Stimulated activated CD4-positive, alpha-beta T cell treated with anti-CD3 and anti-CD28 coated beads, Interleukin-2, amount 100 ng/mL, for 4 hours (primary cell): Measurements from ENCODE around the gene RDH11.

Source experiments
- DNase-seq: peaks from one replicate; pipeline ENCODE4 v3.0.0-alpha.2; 2020; ENCODE audit warnings: low read depth

Gene RDH11

DNA sequence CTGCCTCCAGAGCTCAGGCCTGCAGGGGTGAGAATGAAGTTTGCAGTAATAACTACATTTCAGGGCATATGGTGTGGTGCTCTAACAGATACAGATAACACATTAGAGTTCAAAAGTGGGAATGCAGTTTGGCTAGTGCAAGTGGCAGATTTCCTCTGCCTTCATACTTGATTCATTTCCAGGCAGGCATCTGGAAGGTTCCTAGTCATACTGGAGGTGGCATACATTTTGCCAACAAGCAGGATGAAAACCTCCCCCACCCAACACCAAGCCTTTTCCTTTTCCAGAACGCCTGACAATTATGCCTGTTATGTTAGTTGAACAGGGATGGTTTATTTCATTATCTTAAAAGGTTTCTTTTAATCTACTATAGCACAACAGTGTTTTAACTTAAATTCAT, 45.4 kb downstream of the RDH11 start:
- DNase-seq, result no peak

DNA sequence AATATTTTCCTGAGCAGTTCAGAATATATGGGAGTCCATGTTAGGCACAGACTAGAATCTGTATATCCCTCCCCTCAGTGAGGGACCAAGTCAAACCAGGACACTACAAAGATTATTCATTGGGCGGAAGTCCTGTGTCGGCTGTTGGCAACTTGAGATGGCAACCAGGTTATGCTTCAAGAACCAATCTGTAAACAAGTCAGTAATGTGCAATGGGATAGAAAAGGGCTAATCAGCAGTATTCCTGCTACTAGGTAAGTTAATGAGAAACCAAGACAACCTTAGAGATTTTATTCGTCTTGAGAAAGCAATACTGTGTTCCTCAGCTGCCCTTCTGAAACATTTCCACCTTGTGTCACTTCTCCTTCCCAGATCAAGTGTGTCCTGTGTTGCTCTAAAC, 49.4 kb downstream of the RDH11 start:
- no peak for DNase-seq

DNA sequence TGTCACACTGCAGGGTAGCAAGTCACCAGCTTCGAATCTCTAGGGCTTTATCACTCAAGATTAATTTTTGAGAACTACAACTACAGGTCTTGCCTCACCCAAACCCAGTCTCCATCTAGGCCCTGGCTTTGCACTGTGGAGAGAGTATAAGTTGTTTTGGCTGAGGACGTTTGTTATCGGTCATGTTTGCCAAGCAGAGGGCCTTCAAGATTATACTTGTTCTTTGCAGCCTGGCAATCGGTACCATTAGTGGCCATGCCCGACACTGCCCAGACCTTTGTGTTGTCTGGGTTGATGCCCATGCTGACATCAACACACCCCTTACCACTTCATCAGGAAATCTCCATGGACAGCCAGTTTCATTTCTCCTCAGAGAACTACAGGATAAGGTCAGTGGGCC, 50.1 kb downstream of the RDH11 start:
- no peak for DNase-seq

DNA sequence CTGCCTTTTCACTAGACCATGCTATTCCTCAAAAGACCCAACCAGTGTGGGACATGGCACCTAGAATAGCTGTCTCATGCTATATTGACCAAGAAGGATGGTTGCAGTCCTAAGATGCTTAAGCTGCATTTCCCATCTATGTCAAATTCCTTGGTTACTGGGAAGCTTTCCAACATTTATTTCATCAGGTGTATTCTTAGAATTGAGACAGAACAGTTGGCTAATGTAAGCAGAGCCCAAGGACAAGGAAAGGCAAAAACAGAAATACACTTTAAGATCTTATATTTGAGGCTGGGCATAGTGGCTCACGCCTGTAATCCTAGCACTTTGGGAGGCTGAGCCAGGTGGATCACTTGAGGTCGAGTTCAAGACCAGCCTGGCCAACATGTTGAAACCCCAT, 51.1 kb downstream of the RDH11 start:
- DNase-seq, result no peak

DNA sequence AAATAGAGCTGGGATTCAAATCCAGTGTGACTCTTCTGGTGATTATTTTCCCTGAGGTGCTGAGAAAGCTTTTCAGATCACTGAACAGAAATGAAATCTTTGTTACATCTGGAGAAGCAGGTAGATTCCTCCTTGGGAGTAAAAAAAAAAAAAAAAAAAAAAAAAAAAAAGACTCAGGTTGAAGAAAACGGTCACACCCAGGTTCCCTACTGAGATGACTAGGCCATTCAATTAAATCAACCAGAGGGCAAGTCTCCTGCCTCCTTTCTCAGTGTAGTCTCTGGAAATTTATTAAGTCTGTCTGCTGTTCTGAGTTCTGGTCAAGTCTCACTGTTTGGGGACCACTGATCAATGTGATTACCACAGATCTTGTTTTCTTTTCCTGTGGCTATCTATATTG, 51.9 kb downstream of the RDH11 start:
- no peak for DNase-seq

DNA sequence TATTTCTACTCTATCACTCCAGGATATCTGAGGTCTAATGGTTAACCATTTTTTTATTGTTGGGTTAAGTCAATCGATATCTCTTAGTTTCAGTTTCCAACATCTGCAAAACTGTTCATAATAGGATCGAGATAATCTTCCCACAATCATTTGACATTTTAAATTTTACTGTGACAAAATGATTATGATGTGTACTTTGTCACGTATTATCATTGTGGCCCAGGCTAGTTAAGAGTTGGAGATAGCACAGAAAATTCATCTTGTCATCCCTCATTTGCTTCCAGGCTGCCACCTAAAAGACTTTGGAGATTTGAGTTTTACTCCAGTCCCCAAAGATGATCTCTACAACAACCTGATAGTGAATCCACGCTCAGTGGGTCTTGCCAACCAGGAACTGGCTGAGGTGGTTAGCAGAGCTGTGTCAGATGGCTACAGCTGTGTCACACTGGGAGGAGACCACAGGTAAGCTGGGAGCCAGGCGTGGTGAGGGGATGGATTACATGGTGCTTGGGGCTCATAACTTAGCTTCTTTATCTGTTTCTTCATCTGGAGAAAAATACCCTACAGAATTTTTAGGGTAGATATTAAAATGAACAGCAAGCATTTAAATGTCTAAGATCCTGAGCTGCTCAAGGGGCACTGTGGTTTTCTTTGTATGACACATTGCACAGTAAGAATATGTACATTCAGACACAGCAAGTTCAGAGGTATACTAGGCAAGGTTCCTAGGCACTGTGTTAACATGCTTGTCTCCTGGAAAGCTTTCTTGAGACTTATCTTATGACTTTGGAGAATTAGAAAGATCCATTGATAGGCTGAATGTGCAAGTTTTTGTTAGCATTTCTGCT, 53.4 kb downstream of the RDH11 start:
- DNase-seq, result no peak

DNA sequence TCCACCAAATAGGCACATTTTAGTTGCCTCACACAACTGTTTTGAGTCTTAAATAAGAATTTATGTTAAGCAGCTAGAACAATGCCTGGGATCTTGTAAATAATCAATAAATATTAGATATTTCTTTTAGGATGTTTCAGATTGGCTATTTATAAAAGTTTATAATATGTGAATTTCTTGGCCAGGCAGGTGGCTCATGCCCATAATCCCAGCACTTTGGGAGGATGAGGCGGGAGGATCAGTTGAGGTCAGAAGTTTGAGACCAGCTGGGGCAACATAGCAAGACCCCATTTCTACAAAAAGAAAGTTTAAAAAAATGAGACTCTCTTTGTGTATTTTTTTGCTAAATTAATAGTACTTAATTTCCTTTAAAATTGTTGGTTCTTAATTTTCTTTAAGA, 54.1 kb downstream of the RDH11 start:
- no peak for DNase-seq

DNA sequence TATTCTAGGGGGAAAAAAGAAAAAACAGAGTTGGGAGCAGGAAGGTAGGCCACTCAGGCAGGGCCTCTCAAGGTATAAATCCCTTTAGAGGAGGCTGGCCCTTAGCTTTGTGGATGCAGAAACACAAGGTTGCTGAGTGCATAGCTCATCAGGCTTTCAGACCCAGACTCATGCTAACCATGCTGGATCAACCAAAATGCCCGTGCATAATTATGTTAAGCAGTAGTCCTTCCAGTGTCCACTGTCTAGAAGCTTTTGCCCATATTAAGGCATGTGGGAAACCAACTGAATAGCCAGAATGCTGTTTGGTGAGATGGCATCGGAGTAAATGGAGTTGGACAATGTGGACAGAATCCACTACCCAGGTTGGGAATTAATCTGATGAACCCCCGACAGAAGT, 56.9 kb downstream of the RDH11 start:
- no peak for DNase-seq

DNA sequence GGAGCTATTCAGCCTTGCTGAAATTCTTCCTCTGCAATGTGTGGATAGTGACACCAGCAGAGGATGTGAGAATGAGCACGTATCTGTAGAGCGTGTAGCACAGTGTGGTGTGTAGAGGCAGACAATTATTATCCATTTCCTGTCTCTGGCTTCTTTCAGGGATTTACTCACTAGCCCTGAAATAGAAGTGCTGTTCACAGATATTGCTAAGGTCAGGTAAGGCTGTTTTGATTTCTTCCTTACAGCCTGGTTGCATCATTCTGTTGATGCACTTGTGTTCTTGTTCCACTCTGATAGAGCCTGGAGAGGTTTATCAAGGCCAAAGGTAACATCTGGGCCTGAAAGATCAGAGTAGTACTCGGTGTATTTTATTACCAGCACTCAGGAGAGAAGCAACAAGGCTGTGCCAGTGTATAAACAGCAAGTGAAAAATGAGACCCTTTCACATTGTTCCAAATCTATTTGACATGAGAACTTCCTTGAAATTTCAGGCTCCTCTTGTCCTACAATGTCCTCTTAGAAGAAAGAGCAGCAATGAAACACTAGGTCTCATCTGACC, 59.1 kb downstream of the RDH11 start:
- no peak for DNase-seq

DNA sequence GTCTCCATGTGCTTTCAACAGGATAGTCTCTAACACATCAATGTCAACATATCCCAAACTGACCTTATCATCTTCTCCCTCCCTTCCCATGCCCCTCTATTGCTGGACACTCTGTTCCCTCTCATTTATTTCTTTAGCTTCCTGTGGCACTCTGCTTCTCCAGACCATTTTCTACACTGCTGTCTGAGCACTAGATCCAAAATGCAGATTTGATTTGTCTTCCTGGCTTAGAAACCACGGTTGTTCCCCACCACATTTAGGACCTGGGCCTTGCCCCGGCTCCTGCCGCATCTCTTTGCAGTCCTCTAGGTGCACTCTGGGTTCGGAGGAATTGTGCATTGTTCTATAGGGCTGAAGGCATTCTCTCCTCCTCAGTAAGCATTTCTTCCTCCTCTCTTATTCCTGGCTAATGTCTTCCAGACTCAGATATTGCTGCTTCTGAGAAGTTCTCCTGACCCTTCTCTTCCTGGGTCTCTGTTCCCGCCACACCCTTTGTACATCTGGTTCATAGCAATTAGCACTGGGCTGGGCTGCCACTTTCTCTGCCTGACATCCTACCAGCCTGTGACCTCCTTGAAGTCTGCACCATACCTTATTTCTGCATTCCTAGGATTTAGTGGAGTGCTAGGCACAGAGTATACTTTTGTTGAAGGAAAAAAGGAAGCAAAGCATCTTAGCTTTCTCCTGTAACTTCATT, 62.0 kb downstream of the RDH11 start:
- DNase-seq, result no peak

DNA sequence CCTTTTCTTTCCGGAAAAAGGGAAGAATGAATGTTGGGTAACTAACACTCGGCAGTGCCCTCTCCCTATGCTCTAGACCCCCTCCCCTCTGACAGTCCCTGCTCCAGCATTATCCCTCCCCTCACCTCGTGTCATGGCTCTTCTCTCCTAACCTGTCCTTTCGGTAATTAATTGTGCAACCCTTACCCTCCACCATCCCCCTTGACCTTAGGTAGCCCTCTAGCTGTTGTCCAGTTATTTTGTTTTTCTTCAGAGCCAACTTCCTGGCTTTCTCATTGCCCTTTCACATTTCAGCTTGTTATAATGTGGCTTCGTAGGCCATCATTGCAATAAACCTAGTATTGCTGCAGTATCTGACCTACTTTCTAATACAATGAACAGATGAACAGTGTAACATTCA, 64.6 kb downstream of the RDH11 start:
- no peak for DNase-seq

DNA sequence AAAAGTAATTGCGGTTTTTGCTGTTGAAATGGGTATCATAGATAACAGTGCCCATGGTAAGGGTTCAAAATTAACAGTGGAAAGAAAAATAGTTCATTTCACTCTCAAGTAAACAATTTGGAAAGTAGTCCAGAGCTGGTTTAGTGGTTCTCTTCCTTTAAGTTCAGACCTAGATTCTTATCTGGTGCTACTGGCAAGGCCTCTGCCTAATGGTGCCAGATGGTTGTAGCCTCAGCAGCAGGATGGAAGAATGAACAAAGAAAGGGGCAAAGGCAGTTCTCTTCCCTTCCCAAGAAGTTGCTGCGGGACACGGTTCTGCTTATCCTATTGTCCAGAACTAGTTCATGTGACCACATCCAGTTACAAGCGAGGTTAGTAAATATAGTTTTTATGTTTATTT, 65.4 kb downstream of the RDH11 start:
- no peak for DNase-seq

DNA sequence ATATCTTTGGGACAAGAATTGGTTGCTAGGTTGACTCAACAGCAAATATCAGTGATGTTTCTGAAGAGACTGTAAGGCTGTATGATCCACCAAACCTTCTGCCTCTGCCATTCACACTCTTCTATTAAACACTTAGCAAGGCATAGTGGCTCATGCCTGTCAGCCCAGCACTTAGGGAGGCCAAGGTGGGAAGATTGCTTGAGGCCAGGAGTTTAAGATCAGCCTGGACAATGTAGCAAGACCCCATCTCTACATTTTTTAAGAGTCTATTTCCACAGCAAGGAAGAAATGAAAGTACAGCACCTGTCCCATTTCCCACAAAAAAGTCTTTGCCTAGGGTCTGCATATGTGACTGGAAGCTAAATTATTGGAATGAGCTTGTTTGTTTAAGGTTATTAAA, 68.0 kb downstream of the RDH11 start:
- DNase-seq, result no peak
